Measurements from ENCODE around the gene VWC2L.

DNA sequence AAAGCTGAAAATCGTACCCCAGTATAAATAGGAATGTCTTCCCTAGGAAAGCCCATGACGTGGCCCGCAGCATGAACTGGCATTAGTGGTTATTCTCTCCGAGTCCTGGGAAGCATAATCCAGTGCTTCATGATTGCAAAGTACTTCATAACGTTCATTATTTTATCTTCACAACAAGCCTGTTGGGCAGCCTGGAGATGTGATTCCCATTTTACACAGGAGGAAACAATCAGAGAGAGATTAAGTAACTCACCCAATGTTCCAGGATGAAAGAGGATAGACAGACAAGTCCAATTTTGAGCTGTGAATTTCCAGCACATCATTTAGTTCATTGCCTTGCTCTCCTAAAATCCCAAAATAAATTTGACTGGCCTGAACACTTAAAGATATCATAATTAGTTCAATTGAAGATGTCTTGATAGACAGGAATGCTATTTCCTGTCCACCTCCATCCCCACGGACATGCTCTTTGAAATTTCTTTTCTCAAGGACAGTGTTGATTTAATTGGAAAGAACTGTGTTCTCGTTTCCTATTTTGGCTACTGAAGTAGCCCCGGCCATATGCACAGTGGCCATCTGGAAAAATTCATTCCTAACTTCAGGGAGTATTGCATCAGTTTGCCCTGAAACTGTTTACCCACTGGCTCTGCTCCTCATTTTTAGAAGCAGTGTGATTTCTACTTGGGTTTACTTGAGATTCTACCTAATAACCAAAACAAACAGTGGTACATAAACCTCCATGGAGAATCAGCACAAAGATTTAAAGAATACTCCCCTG, 93.9 kb downstream of the VWC2L start:
- TF ChIP-seq, protein P1, sequence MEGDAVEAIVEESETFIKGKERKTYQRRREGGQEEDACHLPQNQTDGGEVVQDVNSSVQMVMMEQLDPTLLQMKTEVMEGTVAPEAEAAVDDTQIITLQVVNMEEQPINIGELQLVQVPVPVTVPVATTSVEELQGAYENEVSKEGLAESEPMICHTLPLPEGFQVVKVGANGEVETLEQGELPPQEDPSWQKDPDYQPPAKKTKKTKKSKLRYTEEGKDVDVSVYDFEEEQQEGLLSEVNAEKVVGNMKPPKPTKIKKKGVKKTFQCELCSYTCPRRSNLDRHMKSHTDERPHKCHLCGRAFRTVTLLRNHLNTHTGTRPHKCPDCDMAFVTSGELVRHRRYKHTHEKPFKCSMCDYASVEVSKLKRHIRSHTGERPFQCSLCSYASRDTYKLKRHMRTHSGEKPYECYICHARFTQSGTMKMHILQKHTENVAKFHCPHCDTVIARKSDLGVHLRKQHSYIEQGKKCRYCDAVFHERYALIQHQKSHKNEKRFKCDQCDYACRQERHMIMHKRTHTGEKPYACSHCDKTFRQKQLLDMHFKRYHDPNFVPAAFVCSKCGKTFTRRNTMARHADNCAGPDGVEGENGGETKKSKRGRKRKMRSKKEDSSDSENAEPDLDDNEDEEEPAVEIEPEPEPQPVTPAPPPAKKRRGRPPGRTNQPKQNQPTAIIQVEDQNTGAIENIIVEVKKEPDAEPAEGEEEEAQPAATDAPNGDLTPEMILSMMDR (IDR thresholded peaks at IDR 0.05; ENCODE audit: poor library complexity, severe bottlenecking): no peak
- TF ChIP-seq EP300 (conservative IDR thresholded peaks at IDR 0.05; ENCODE audit: poor library complexity, severe bottlenecking) (no peak), POLR2AphosphoS5 (IDR thresholded peaks at IDR 0.05) (no peak), TAF1 (IDR thresholded peaks at IDR 0.05; ENCODE audit: low read depth) (no peak), MXI1 (conservative IDR thresholded peaks at IDR 0.05; ENCODE audit: poor library complexity, severe bottlenecking) (no peak), REST (IDR thresholded peaks at IDR 0.05; ENCODE audit: borderline replicate concordance) (no peak), SMC3 (conservative IDR thresholded peaks at IDR 0.05; ENCODE audit: poor library complexity) (no peak)
